ENCODE results near the gene C18orf32. TPM values are rescaled to one million over a fixed set of nuclear protein-coding genes. Genes with fewer than 3 reads are reported as not detected.
A peak's percentile ranks its signal among the peaks of the same experiment; 100 is the strongest.
"Not testable (repeated sequence)": the region's sequence is repeated elsewhere in the genome, so short reads cannot be mapped to it uniquely, and the experiment has no call there.

The C18orf32 gene
- 11.2 and 14.8 TPM in 2 replicates for total RNA-seq

DNA sequence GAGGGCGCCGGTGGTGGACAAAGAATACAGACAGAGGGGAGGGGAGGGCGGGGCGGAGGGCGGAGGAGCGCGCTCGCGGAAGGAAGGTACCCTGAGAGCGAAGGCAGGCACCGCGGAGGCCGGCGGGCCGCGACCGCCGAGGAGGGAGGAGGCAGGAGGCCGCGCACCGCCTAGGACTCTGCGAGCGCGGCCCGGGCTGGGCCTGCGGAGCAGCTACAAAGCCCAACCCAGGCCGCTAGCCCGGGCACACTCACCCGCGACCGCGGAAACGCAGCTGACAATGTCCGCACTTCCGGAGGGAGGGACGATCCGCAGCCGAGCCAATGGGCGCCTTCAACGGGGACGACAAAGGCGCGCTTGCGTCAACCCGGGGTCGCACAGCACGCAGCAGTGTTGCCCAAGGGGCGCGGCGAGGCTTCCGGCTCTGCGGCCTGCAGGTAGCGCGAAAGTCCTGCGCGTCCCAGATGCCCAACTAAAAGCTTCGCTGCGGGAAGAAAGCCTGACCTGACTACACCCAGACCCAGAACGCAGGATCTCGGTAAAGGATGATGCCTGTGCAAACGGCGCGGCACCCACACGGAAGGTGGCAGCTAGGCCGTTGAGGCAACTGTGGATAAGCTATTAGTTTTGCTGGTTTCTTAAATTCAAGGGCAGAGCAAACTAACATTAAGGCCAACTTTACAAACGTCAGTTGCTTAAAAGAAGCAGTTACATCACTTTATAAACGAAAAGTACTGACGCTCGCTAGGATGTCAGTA lies at the start of gene C18orf32:
TSS of gene C18orf32 (minus strand) at position 282 of the 758 bp plus-strand sequence. CDS start 3,486 bp downstream, outside the sequence.
- peak; percentile 75 for DNase-seq (ENCODE audit: low read depth, low spot score)

DNA sequence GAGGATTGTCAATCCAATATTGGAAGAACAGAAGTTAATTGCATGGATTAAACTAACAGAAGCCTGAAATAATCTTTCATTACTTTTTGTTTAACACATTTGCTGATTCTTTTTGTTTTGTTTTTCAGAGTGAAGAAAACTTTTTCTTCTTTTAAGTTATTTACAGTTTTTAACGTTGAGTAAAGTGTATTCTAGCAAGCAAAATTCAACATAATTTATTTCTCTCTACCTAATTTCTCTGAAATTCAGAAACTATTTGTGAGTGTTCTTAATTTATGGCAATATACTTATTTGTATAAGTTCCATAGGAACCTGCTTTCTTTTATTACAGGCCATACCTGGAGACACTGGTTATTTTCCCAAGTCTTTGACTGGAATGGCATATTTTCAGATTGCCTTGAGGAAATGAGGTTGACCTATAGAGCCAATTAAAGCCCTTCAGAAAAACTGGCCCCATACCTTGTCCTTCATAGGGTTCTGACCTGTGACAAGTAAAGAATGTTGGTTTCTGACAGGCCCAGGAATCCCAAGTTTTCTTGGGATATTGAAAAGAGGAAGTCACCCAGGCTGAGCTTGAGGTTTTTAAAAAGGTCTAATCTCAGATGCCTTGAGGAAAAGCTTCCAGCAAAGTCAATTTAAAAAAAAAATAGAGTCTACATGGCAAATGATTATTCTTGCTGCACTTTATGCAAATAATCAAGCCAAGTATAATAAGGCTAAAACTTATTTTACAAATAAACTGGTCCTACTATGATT lies 48.0 kb upstream of the C18orf32 start:
- DNase-seq (ENCODE audit: low read depth, low spot score) = no peak

DNA sequence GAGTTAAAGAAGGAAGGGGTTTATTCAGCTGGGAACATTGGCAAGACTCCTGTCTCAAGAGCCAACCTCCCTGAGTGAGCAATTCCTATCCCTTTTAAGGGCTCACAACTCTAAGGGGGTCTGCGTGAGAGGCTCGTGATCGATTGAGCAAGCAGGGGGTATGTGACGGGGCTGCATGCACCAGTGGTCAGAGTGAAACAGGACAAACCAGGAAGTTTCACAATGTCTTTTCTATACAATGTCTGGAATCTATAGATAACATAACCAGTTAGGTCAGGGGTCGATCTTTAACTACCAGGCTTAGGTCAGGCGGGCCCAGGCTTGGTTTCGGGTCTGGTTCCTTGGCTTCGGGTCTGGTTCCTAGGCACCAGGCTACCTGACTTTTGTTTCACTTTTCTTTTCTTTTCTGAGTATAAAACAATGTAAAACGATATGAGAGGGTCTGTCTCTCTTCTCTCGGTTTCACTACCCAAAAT lies 44.7 kb upstream of the C18orf32 start:
- no peak for DNase-seq (ENCODE audit: low read depth, low spot score)

DNA sequence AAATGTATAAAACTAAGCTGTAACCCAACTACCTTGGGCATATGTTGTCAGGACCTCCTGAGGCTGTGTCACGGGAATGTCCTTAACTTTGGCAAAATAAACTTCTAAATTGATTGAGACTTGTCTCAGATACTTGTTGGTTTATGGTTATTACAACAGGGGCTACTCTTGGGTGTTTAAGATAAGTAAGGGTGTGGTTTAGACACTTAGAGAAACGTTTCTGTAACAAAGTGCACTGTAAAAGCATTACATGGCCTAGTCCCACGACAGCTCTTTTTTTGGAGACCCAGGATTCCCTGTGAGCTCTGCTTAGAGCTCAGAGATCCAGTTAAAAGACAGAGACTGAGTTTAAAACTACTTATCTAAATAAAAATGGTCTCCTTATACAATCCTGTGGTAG lies 42.6 kb upstream of the C18orf32 start:
- DNase-seq (ENCODE audit: low read depth, low spot score) = no peak

DNA sequence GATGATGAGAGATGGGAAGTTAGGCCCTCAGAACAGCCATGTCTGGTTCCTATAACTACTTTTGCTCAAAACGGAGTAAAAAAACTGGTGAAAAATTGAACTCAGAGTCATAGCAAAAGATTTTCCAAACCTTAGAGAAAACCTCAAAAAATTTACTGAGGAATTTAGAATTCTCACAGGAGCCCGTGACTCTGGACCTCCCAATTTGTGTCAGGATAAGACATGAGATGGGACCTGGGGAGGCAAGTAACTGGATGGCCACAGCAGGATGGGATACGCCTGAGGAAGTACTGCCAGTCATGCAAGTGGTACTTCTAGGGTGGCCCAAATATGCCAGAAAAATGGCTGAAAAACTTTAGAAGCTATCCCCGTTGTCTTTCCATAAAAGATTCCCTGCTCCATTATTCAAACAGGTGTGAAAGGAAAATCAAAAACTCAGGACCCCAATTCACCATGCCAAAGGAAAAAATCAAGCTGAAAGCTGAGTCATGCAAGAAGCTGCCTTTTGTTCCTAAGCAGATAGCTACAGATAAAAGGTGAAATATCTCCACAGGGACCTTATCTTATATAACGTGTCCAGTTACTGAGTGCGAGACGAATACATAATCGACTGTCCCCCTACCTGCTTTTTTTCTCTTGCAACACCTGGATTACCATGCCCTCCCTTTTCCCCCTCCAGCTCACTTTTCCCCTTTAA lies 40.7 kb upstream of the C18orf32 start:
- no peak for DNase-seq (ENCODE audit: low read depth, low spot score)

DNA sequence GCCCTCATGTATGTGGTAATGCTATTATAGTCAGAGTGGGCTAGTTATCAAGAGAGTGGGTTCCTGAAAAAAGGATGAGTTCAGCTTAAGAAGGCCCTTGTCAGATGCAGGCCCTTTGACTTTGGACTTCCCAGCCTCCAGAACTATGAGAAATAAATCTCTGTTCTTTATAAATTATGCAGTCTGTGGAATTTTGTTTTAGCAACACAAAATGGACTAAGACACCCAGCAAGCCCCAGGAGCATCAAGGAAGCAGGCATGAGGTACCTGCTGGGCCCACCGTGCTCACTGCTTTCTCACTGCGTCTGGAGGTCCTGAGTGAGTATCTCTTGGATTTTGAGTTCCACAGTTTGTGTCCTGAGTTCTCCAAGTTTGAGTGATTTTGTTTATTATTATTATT lies 38.9 kb upstream of the C18orf32 start:
- no peak for DNase-seq (ENCODE audit: low read depth, low spot score)

DNA sequence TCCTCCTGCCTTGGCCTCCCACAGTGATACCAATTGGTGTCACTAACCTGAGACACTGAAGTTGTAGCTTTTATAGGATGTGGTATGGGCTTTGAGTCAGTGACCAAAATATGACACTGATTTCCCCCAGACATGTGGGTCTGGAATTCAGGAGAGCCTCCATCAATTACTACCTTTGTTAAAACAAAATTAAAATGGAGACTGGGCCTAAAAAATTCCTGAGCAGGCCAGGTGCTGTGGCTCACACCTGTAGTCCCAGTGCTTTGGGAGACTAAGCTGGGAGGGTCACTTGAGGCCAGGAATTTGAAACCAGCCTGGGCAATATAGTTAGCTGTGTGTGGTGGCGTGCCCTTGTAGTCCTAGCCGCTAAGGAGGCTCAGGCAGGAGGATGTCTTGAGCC lies 37.9 kb upstream of the C18orf32 start:
- DNase-seq (ENCODE audit: low read depth, low spot score) = no peak

DNA sequence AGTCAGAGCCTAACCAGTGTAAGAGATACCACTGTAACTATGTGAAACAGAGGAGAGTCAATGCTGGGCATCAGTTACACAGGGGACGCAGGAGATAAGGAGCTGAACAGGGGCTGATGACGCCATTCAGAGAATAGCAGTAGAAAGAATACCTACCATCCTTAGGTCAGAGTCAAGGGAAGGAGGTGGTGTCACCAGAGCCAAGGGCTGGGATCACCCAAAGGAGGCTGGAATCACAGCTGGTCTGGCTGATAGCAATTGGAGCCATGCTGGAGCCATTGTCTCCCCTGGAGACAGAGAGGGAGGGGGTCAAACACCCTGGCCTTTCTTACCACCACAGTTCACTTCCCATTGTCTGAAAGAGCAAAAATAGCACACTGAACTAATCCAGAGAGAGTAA lies 37.3 kb upstream of the C18orf32 start:
- DNase-seq (ENCODE audit: low read depth, low spot score) = no peak

DNA sequence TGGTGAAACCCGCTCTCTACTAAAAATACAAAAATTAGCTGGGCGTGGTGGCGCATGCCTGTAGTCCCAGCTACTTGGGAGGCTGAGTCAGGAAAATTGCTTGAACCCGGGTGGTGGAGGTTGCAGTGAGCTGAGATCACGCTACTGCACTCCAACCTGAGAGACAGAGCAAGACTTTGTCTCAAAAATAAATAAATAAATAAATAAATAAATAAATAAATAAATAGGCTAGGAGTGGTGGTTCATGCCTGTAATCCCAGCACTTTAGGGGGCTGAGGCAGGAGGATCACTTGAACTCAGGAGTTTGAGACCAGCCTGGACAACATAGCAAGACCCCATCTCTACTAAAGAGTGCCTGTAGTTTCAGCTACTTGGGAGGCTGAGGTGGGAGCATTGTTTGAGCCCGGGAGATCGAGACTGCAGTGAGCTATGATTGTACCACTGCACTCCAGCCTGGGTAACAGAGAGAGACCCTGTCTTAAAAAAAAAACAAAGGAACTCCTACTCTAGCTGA lies 36.6 kb upstream of the C18orf32 start:
- DNase-seq (ENCODE audit: low read depth, low spot score) = not testable (repeated sequence)

DNA sequence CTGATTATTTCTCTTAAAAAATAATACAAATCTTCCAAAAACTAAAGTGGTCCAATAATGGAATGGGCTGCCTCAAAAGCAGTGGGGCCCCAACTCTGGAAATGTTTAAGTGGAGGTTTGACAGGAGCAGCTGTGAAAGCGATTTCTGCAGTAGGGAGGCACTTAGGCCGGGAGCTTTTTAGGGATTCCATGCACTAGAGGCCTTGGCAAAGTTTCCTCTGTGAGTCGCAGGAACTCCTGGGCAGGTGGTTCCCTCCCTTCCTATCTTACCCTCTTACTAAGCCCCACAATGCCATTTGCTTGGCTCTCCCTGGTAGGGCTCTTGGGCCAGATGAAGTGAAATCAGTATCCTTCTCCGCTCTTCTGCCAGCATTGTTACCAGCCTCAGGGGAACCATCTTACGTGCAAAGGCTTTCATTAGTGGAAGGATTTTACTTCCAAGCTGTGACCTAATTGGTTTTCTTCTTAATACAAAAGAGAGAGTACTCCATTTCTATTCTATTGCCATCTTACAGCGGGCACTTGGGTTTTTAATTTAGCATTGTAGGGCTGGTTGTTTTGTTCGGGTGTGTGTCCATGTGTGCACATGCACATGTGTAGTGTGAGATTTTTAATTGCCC lies 34.3 kb upstream of the C18orf32 start:
- DNase-seq (ENCODE audit: low read depth, low spot score) = no peak

DNA sequence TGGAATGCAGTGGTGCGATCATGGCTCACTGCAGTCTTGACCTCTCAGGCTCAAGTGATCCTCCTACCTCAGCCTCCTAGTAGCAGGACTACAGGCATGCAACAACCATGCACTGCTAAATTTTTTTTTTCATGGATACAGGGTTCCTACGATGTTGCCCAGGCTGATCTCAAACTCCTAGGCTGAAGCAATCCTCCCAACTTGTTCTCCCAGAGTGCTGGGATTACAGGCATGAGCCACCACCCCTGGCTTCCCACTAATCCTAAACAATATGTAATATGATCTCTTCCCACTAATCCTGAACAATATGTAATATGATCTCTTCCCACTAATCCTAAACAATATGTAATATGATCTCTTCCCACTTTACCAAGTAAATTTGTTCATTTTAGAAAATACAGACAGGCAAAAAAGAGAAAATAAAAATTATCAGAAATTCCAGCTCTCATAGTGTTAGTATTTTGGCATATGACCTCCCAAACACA lies 33.7 kb upstream of the C18orf32 start:
- no peak for DNase-seq (ENCODE audit: low read depth, low spot score)

DNA sequence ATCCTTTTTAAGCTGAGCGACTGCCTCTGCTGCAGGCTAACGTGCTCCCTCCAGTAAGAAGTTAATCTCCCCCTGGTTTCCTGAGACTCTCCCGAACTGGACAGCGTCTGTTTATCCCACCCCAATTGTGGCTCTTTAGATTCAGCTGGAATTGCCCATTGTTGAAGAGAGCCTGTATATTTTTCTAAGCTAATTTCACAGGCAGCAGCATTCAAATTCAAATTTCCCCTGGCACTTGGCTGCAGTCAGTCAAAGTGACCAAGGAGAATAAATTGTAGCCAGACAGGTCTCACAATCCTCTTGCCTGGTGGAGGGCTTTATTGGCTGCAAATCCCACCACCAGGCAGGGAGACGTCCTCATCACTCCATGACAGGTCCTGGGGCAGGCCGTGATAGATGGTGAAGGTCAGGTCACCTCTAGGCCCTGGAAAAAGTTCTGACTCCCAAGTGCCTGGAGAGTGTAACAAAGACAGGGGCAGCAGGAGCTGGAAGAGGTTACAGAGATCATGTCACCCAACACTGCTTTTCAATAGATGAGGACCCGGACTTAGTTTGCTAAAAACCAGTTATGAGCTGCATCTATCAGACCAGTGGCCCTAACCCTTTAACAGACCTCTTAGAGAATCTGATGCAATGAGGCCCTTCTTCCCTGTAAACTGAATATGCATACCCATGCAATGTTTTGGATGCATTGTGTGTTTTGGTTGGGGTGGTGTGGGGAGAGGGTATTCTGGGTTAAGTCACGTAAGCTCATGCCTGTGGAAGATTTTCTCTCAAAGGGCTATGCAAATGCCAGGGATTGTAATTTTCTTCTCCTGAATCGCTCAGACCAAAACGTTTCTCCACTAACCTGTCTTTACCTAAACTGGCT lies 32.3 kb upstream of the C18orf32 start:
- DNase-seq (ENCODE audit: low read depth, low spot score) = no peak

DNA sequence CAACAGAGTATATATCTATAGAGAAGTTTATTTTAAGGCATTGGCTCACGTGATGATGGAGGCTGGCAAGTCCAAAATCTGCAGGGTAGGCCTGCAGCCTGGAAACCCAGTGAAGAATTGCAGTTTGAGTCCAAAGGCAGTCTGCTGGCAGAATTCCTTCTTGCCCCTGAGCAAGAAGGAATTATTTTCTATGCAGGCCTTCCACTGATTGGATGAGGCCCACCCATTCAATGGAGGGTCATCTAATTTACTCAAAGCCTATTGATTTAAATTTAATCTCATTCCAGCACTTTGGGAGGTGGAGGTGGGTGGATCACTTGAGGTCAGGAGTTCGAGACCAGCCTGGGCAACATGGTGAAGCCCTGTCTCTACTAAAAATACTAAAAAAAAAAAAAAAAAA lies 30.4 kb upstream of the C18orf32 start:
- no peak for DNase-seq (ENCODE audit: low read depth, low spot score)

DNA sequence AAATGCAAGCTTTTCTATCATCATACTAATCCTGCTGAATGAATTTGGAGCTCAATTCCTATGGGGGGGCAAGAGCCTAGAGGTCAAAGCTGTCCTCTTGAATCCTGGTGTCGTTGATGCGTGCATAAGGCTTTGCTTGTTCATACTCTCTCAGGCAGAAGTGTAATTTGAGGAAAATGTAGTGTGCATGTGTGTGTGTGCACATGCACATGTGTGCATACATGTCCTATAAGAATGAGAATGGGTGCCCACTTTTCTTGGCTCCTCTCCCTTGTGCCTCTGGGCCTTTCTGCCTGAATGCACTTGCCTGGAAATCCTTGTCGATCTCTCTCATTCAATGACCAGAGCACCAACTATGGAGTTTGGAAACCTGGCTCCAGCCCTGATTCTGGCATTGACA lies 28.5 kb upstream of the C18orf32 start:
- DNase-seq (ENCODE audit: low read depth, low spot score) = no peak

DNA sequence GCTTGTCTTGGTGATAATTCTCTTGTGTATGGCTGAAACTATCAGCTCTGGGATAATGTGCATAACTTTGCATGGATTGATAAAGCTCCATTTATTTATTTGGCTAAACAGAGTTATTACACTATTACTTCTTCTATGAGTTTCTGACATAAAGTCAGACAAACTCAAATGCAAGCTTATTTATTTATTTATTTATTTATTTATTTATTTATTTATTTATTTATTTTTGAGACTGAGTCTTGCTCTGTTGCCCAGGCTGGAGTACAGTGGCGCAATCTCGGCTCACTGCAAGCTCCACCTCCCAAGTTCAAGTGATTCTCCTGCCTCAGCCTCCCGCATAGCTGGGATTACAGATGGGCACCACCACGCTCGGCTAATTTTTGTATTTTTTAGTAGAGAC lies 28.0 kb upstream of the C18orf32 start:
- DNase-seq (ENCODE audit: low read depth, low spot score) = not testable (repeated sequence)

DNA sequence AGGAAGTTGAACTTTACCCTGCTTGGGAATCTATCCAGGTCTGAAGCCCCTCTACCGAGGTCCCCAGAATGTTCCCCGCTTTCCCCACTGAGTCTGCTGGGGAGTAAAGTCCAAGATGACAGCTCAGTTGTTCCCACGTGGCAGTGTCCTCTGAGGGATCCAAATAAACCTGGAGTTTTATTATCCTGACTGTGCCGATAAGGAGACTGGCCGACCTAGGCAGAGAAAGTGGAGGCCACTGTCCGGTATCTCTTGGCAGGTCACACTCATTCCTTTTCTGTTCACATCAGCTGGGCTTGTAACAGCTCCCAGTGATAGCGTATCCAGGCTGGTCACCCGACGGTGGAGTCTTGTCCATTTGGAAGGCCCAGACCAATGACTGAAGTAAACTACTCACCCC lies 27.5 kb upstream of the C18orf32 start:
- DNase-seq (ENCODE audit: low read depth, low spot score) = no peak

DNA sequence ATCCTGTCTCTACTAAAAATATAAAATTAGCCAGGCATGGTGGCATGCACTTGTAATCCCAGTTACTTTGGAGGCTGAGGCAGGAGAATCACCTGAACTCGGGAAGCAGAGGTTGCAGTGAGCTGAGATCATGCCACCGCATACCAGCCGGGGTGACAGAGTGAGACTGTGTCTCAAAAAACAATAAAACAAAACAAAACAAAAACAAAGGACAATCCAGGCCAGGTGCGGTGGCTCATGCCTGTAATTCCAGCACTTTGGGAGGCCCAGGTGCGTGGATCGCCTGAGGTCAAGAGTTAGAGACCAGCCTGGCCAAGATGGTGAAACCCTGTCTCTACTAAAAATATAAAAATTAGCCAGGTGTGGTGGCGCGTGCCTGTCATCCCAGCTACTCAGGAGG lies 25.8 kb upstream of the C18orf32 start:
- not testable (repeated sequence) for DNase-seq (ENCODE audit: low read depth, low spot score)

DNA sequence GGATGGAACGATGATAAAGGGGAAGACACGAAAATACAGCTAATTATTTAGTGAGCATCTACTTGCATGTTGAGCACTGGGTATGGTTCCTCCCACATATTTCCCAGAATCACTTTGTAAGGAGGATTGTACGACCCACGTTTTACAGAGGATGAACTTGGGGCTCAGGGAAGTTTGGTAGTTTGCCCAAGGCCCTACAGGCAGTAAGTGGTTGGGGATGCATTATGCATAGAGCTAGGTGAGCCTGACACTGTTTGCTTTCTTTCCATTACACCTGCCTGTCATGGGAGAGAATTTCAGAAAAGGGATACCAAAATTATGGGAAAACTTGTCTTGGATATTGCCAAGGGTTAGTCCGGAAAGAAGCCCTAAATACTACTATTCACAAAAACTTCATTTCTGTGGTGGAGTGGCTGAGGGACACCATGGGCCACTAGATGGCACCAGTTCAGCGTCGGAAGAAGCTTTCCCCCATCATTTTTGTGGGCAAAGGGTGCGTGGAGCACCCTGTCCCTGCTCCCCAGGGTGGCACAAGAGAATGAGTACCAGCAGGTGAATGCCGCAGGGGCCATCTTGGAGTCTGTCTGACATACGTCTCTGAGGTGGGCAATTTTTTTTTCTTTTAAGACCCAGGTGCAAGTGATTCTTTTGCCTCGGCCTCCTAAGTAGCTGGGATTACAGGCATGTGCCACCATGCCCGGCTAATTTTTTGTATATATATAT lies 23.5 kb upstream of the C18orf32 start:
- no peak for DNase-seq (ENCODE audit: low read depth, low spot score)

DNA sequence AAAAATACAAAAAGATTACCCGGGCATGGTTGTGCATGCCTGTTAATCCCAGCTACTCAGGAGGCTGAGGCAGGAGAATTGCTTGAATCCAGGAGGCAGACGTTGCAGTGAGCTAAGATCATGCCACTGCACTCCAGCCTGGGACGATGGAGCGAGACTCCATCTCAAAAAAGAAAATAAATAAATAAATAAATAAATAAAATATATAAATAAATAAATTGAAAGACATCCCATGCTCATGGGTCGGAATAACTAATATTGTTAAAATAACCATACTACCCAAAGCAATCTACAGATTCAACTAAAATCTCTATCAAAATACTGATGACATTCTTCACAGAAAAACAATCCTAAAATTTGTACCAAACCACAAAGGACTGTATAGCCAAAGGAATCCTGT lies 19.4 kb upstream of the C18orf32 start:
- DNase-seq (ENCODE audit: low read depth, low spot score) = not testable (repeated sequence)

DNA sequence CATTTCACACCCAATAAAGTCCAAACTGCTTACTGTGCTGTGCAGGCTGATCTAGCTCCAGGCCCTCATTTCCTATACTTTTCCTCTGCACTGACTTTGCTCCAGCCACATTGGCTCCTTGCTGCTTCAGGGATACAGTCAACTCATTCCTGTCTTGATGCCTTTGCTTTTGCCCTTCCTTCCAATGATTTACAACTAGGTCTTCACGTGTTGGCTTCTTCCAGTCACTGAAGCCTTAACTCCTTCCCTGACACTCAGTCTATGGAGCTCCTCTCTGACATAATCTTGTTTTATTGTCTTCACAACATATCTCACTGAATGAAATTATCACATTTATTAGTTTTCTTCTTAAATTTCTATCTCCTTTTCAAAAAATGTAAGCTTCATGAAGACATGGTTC lies 16.9 kb upstream of the C18orf32 start:
- no peak for DNase-seq (ENCODE audit: low read depth, low spot score)

Data from pulmonary artery endothelial cell (primary cell).